ENCODE data around the gene KCNJ6. TPM values are rescaled to one million over a fixed set of nuclear protein-coding genes. Genes with fewer than 3 reads are reported as not detected.

The KCNJ6 gene
- total RNA-seq, 2 donors from 2014 or later: 0.33 TPM; not detected in 1

DNA sequence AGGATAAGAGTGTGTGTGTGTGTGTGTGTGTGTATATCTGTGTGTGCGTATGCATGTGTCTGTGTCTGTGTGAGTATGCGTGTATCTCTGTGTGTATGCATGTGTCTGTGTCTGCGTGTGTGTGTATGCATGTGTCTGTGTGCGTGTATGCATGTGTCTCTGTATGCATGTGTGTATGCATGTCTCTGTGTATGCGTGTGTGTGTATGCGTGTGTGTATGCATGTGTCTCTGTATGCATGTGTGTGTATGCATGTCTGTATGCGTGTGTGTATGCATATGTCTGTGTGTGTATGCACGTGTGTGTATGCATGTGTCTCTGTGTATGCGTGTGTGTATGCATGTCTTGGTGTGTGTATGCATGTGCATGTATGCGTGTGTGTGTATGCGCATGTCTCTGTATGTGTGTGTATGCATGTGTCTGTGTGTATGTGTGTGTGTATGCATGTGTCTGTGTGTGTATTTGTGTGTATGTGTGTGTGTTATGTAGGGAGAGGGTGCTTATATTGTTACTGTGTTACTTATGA, 301.8 kb downstream of the KCNJ6 start:
- Histone ChIP-seq H3K9ac (ENCODE audit: extremely low read depth, low read length, poor library complexity, severe bottlenecking) (no peak overlapping the region), H3K9me3 (ENCODE audit: control insufficient read depth, low read length) (peaks cover 28% of the 10 kb centered on the region), H3K27me3 (ENCODE audit: control insufficient read depth, insufficient read depth, low read length, poor library complexity, severe bottlenecking) (no peaks in the 10 kb centered on the region), H3K36me3 (ENCODE audit: control insufficient read depth, insufficient read depth, low read length) (no peaks in the 10 kb centered on the region), H3K27ac (ENCODE audit: low read depth, low read length) (no peak overlapping the region), H3K4me1 (ENCODE audit: control insufficient read depth, insufficient read depth, low read length) (no peaks in the 10 kb centered on the region), H3K4me3 (ENCODE audit: low read length) (no peak overlapping the region)
- no peak overlapping the region for H3K27ac Mint-ChIP-seq
- TF ChIP-seq, protein P1, sequence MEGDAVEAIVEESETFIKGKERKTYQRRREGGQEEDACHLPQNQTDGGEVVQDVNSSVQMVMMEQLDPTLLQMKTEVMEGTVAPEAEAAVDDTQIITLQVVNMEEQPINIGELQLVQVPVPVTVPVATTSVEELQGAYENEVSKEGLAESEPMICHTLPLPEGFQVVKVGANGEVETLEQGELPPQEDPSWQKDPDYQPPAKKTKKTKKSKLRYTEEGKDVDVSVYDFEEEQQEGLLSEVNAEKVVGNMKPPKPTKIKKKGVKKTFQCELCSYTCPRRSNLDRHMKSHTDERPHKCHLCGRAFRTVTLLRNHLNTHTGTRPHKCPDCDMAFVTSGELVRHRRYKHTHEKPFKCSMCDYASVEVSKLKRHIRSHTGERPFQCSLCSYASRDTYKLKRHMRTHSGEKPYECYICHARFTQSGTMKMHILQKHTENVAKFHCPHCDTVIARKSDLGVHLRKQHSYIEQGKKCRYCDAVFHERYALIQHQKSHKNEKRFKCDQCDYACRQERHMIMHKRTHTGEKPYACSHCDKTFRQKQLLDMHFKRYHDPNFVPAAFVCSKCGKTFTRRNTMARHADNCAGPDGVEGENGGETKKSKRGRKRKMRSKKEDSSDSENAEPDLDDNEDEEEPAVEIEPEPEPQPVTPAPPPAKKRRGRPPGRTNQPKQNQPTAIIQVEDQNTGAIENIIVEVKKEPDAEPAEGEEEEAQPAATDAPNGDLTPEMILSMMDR (conservative IDR thresholded peaks at IDR 0.05): no peak
- no peak for DNase-seq
- WGBS, 2 experiments (ENCODE audit: insufficient coverage in 1 of 2, insufficient read length in 1 of 2): 92 to 100% methylated on average over 4 to 11 of the region's 11 CpGs
- H3K27me3 Mint-ChIP-seq (ENCODE audit: insufficient read depth): no peaks in the 10 kb centered on the region
- no peak overlapping the region for H3K4me3 Mint-ChIP-seq
- peaks cover 4% of the 10 kb centered on the region for H3K4me1 Mint-ChIP-seq
- H3K9me3 Mint-ChIP-seq: peaks cover 41% of the 10 kb centered on the region
- peaks cover 10% of the 10 kb centered on the region for H3K36me3 Mint-ChIP-seq (ENCODE audit: low read depth)

DNA sequence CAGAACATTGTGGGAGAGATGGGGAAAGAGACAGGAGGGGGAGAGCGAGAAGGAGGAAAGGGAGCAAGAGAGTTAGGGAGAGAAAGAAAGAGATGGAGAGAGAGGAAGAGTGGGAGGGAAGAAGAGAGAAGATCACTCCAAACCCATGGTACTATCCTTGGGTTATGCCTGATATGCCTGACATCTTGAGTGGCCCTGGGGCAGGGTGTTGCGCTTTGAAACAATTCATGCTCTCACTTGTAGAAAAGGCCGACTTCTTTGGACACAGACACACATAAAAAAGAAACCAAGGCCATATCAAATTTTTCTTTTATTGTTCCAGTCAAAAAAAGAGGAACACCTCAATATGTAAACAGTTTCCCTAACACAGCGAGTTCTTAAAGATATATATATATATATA, 309.2 kb downstream of the KCNJ6 start:
- Histone ChIP-seq H3K4me1 (ENCODE audit: control insufficient read depth, insufficient read depth, low read length) (no peaks in the 10 kb centered on the region), H3K9me3 (ENCODE audit: control insufficient read depth, low read length) (peaks cover 11% of the 10 kb centered on the region), H3K36me3 (ENCODE audit: control insufficient read depth, insufficient read depth, low read length) (no peaks in the 10 kb centered on the region), H3K4me3 (ENCODE audit: low read length) (no peak overlapping the region), H3K9ac (ENCODE audit: extremely low read depth, low read length, poor library complexity, severe bottlenecking) (no peak overlapping the region), H3K27me3 (ENCODE audit: control insufficient read depth, insufficient read depth, low read length, poor library complexity, severe bottlenecking) (no peaks in the 10 kb centered on the region), H3K27ac (ENCODE audit: low read depth, low read length) (no peak overlapping the region)
- H3K36me3 Mint-ChIP-seq (ENCODE audit: low read depth): peaks cover 8% of the 10 kb centered on the region
- H3K4me3 Mint-ChIP-seq: no peak overlapping the region
- H3K4me1 Mint-ChIP-seq: peaks cover 6% of the 10 kb centered on the region
- TF ChIP-seq, protein P1 (conservative IDR thresholded peaks at IDR 0.05): no peak
- WGBS, 2 experiments (ENCODE audit: insufficient coverage in 1 of 2, insufficient read length in 1 of 2): 70 to 100% methylated on average over 2 to 3 of the region's 4 CpGs
- no peaks in the 10 kb centered on the region for H3K27me3 Mint-ChIP-seq (ENCODE audit: insufficient read depth)
- H3K9me3 Mint-ChIP-seq: peaks cover 16% of the 10 kb centered on the region
- no peak for DNase-seq
- H3K27ac Mint-ChIP-seq: no peak overlapping the region

DNA sequence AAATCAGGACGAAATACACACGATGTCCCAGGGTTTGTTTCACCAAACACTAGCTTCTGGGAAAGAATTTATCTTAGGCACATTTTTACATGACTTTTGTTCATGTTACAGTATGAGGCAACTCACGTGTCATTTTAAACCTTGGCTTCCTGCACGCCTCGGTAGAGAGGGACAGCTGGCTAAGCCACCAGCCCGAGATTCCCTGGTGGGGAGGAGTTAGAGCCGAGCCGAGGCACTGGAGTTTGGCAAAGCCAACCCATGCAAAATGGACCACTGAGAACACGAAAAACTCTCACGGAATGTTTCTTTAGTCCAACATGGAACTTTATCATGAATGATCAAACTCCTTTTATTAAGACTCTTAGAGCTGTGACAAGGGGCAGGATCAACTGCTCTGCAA, 309.7 kb downstream of the KCNJ6 start:
- H3K36me3 Mint-ChIP-seq (ENCODE audit: low read depth): peaks cover 10% of the 10 kb centered on the region
- WGBS, 2 experiments (ENCODE audit: insufficient coverage in 1 of 2, insufficient read length in 1 of 2): 94% methylated on average over 10 of the region's 10 CpGs

More for the DNA sequence above, 309.7 kb downstream of the KCNJ6 start:
- Mint-ChIP-seq H3K4me3 (no peak overlapping the region), H3K27me3 (ENCODE audit: insufficient read depth) (no peaks in the 10 kb centered on the region), H3K4me1 (peaks cover 6% of the 10 kb centered on the region), H3K27ac (no peak overlapping the region), H3K9me3 (peaks cover 10% of the 10 kb centered on the region)
- H3K36me3 ChIP-seq (ENCODE audit: control insufficient read depth, insufficient read depth, low read length): no peaks in the 10 kb centered on the region
- no peak for DNase-seq
- H3K27ac ChIP-seq (ENCODE audit: low read depth, low read length): no peak overlapping the region
- H3K27me3 ChIP-seq (ENCODE audit: control insufficient read depth, insufficient read depth, low read length, poor library complexity, severe bottlenecking): no peaks in the 10 kb centered on the region
- no peaks in the 10 kb centered on the region for H3K4me1 ChIP-seq (ENCODE audit: control insufficient read depth, insufficient read depth, low read length)
- TF ChIP-seq, protein P1 (conservative IDR thresholded peaks at IDR 0.05): no peak
- peaks cover 12% of the 10 kb centered on the region for H3K9me3 ChIP-seq (ENCODE audit: control insufficient read depth, low read length)
- no peak overlapping the region for H3K4me3 ChIP-seq (ENCODE audit: low read length)
- no peak overlapping the region for H3K9ac ChIP-seq (ENCODE audit: extremely low read depth, low read length, poor library complexity, severe bottlenecking)
